ENCODE measurements around the gene ATG13. TPM values are rescaled to one million over a fixed set of nuclear protein-coding genes. Genes with fewer than 3 reads are reported as not detected.

The ATG13 gene
- polyA plus RNA-seq, 1 of the 3 experiments (the other 2 are of a cell fraction) = 39.4 TPM

- H3K4me3 ChIP-seq (ENCODE audit: low read depth in 2 of 2, low read length in 1 of 2) = no peak overlapping the region; a peak in 1 of 4 replicates
- 0 out of 2 replicates have a peak overlapping the region, but pooled peaks have one; percentile 28 for H3K9ac ChIP-seq
- H4K20me1 ChIP-seq (ENCODE audit: insufficient read depth) = peaks cover 5% of the 10 kb centered on the region; the same call in 1 of the 2 replicates
- peaks cover 6% of the 10 kb centered on the region for H3F3A ChIP-seq (replicated peaks; ENCODE audit: insufficient read depth)
- TF ChIP-seq EP300 (IDR thresholded peaks at IDR 0.05; ENCODE audit: borderline replicate concordance in 1 of 2, low read depth in 1 of 2, low read length in 1 of 2) = peak in 1 of 2 experiments; percentile 39; a peak in 1 of 4 replicates
- no peak for TF ChIP-seq TAF1 (IDR thresholded peaks at IDR 0.05; ENCODE audit: borderline replicate concordance, low read depth, low read length)
- TF ChIP-seq USF2 (IDR thresholded peaks at IDR 0.05; ENCODE audit: borderline replicate concordance, low read depth, low read length) = no peak
- TF ChIP-seq FOSL2 (IDR thresholded peaks at IDR 0.05; ENCODE audit: borderline replicate concordance, low read depth) = no peak
- peak; percentile 80 for TF ChIP-seq MXI1 (IDR thresholded peaks at IDR 0.05; ENCODE audit: low read depth, low read length)
- TF ChIP-seq MAX (IDR thresholded peaks at IDR 0.05; ENCODE audit: low read depth) = no peak
- no peak for TF ChIP-seq SMC3 (IDR thresholded peaks at IDR 0.05; ENCODE audit: low read depth, low read length)
- TF ChIP-seq CHD2 (IDR thresholded peaks at IDR 0.05; ENCODE audit: low read length, partially characterized antibody) = peak; percentile 11
- no peak for TF ChIP-seq TCF12 (IDR thresholded peaks at IDR 0.05)
- no peak for TF ChIP-seq ZBTB33 (IDR thresholded peaks at IDR 0.05; ENCODE audit: borderline replicate concordance, low read depth)
- no peak for TF ChIP-seq EZH2phosphoT487 (IDR thresholded peaks at IDR 0.05; ENCODE audit: borderline replicate concordance, low read depth)
- no peak for TF ChIP-seq SIN3A (IDR thresholded peaks at IDR 0.05; ENCODE audit: borderline replicate concordance, low read depth, low read length)
- peak; percentile 76 for TF ChIP-seq GATA2 (CRISPR knock-in tag; IDR thresholded peaks at IDR 0.05)
- TF ChIP-seq USF1 (IDR thresholded peaks at IDR 0.05; ENCODE audit: borderline replicate concordance, low read depth) = no peak
- TF ChIP-seq FOXM1 (IDR thresholded peaks at IDR 0.05; ENCODE audit: low read depth) = no peak
- TF ChIP-seq RCOR1 (IDR thresholded peaks at IDR 0.05; ENCODE audit: low read length) = peak; percentile 70
- no peak for TF ChIP-seq MEF2A (IDR thresholded peaks at IDR 0.05; ENCODE audit: borderline replicate concordance, low read depth)
- no peak for TF ChIP-seq GABPA (IDR thresholded peaks at IDR 0.05; ENCODE audit: low read depth)
- TF ChIP-seq RFX5 (IDR thresholded peaks at IDR 0.05; ENCODE audit: low read length) = peak; percentile 79
- TF ChIP-seq POLR2AphosphoS5 (IDR thresholded peaks at IDR 0.05; ENCODE audit: low read depth, low read length) = no peak
- H2AFZ ChIP-seq (ENCODE audit: low read depth) = no peak overlapping the region
- ChIA-PET POLR2A (interaction anchor here (0.9 kb wide), 1 partner anchor 11 kb away, joined by 3 read pairs; no protein-coding TSS in a partner anchor), CTCF (interaction anchor here (1.3 kb wide), 1 partner anchor 79 kb away, joined by 7 read pairs; no protein-coding TSS in a partner anchor)
- no peaks in the 10 kb centered on the region for H3K9me2 ChIP-seq
- H3K27me3 ChIP-seq (ENCODE audit: insufficient read depth) = no peaks in the 10 kb centered on the region
- H3K27ac ChIP-seq (ENCODE audit: low read depth in 2 of 2, low read length in 1 of 2) = peak overlapping the region in 1 of 2 experiments; percentile 92; a peak in 2 of 4 replicates
- 50% methylated on average over 2 of the region's 3 CpGs for WGBS (ENCODE audit: low lambda C conversion rate)
- H3K9me3 ChIP-seq = no peaks in the 10 kb centered on the region
- no peak overlapping the region for H3K4me2 ChIP-seq
- peak; percentile 77 for DNase-seq
- peaks cover 29 to 31% of the 10 kb centered on the region in 2 experiments for H3K36me3 ChIP-seq (replicated peaks in 1 of 2; ENCODE audit: control insufficient read depth in 1 of 2, insufficient read depth in 2 of 2, low read length in 1 of 2)
- H3K4me1 ChIP-seq (ENCODE audit: control insufficient read depth in 1 of 2, insufficient read depth in 2 of 2, low read depth in 1 of 2, low read length in 1 of 2) = peaks cover 18 to 33% of the 10 kb centered on the region in 2 experiments; a peak in 3 of 4 replicates
- peaks cover 58% of the 10 kb centered on the region for H3K79me2 ChIP-seq (ENCODE audit: insufficient read depth)
Measured at GRCh38 chr11:46697303-46697702, 80.0 kb downstream of the ATG13 start.

Measured in SK-N-SH (cell line).